Measurements from ENCODE around the gene LYST. TPM values are rescaled to one million over a fixed set of nuclear protein-coding genes. Genes with fewer than 3 reads are reported as not detected.

The LYST gene
- total RNA-seq, 1 experiment from 2014 or later: 23.9 TPM

DNA sequence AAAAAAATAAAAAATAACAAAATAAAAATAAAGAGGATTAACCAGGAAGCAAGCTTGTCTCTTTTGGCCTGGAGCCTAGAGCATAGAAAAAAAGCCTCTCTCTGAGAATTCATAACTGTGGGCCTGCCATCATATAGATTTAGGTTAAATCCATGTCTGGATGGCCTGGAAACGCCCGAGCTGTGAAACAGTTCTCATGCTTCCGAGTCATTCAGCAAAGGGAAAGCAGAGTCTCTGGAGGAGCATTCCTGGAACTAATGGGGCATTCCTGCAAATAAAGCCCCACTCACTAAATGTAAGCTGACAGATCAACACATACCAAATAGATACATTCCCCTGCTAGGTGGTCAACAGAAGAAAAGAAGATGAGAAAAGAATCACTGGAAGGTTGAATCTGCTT is 141.3 kb downstream of the LYST start:
- BruUV-seq (replicated peaks): no TSS peak
- Mint-ChIP-seq H3K27ac (ENCODE audit: low read depth, unreplicated experiment) (no peak overlapping the region), H3K9me3 (ENCODE audit: unreplicated experiment) (no peaks in the 10 kb centered on the region), H3K4me3 (ENCODE audit: unreplicated experiment) (no peak overlapping the region), H3K4me1 (ENCODE audit: insufficient read depth, unreplicated experiment) (peaks cover 4% of the 10 kb centered on the region), H3K27me3 (ENCODE audit: insufficient read depth, unreplicated experiment) (no peaks in the 10 kb centered on the region), H3K36me3 (ENCODE audit: insufficient read depth, unreplicated experiment) (peaks cover 15% of the 10 kb centered on the region)
- TF ChIP-seq, protein P1, sequence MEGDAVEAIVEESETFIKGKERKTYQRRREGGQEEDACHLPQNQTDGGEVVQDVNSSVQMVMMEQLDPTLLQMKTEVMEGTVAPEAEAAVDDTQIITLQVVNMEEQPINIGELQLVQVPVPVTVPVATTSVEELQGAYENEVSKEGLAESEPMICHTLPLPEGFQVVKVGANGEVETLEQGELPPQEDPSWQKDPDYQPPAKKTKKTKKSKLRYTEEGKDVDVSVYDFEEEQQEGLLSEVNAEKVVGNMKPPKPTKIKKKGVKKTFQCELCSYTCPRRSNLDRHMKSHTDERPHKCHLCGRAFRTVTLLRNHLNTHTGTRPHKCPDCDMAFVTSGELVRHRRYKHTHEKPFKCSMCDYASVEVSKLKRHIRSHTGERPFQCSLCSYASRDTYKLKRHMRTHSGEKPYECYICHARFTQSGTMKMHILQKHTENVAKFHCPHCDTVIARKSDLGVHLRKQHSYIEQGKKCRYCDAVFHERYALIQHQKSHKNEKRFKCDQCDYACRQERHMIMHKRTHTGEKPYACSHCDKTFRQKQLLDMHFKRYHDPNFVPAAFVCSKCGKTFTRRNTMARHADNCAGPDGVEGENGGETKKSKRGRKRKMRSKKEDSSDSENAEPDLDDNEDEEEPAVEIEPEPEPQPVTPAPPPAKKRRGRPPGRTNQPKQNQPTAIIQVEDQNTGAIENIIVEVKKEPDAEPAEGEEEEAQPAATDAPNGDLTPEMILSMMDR (IDR thresholded peaks at IDR 0.05; ENCODE audit: unreplicated experiment): no peak
- ChIA-PET CTCF (interaction anchor here (1.1 to 1.6 kb wide), 3 partner anchors 23 to 220 kb away, joined by 3 to 4 read pairs (median 4); no protein-coding TSS in a partner anchor), POLR2A (interaction anchor here (0.9 to 1.1 kb wide), 3 partner anchors 9 to 222 kb away, joined by 3 to 4 read pairs (median 3); partner anchors contain the start of gene B3GALNT2)
- DNase-seq (ENCODE audit: unreplicated experiment): no peak
- intact Hi-C loops (cut with micrococcal nuclease): no loop called here

DNA sequence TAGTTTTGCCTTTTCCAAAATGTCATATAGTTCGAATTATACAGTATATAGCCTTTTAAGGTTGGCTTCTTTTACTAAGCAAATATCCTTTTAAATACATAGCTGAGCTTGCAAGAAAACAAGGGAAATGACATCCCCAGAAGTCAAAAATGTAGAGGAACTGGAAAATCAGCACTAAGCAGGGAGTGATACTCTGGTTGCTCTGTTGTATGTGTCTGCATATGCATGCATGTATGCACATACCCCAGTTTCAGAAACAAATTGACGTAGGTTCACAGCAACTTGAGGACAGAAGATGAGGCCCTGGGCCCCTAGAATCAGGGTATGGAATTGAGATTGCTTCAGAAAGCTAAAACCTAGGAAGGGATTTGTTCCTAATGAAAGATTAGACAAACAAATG is 142.0 kb downstream of the LYST start:
- CTCF ChIA-PET: interaction anchor here (1.1 to 1.6 kb wide), 2 partner anchors 22 to 211 kb away, joined by 4 read pairs; no protein-coding TSS in a partner anchor
- no peak overlapping the region for H3K27ac Mint-ChIP-seq (ENCODE audit: low read depth, unreplicated experiment)
- no TSS peak for BruUV-seq (replicated peaks)

DNA sequence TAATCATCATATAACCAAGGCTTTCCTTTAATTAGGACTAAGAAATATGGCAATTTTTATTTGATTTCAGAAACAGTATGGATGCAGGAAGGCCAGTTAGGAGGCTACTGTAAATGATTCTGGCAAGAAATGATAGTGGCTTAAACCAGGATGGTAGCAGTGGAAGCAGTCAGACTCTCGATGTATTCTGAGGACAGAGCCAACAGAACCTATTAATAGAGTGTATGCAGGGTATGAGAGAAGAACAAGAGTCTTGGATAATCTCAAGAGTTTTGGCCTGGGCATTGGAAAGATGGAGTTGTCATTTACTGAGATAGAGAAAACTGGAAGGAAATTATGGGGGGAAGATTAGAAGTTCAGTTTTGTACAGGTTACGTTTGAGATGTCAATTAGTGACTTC is 143.8 kb downstream of the LYST start:
- no peak for DNase-seq (ENCODE audit: unreplicated experiment)
- peaks cover 23% of the 10 kb centered on the region for H3K36me3 Mint-ChIP-seq (ENCODE audit: insufficient read depth, unreplicated experiment)
- no TSS peak for BruUV-seq (replicated peaks)
- POLR2A ChIA-PET: no interaction called here
- H3K27ac Mint-ChIP-seq (ENCODE audit: low read depth, unreplicated experiment): no peak overlapping the region
- no peaks in the 10 kb centered on the region for H3K9me3 Mint-ChIP-seq (ENCODE audit: unreplicated experiment)
- CTCF ChIA-PET: no interaction called here
- no peak overlapping the region for H3K4me3 Mint-ChIP-seq (ENCODE audit: unreplicated experiment)
- TF ChIP-seq, protein P1 (IDR thresholded peaks at IDR 0.05; ENCODE audit: unreplicated experiment): no peak
- H3K27me3 Mint-ChIP-seq (ENCODE audit: insufficient read depth, unreplicated experiment): no peaks in the 10 kb centered on the region
- intact Hi-C loops (cut with micrococcal nuclease): no loop called here
- H3K4me1 Mint-ChIP-seq (ENCODE audit: insufficient read depth, unreplicated experiment): peaks cover 6% of the 10 kb centered on the region

More for the DNA sequence above, 142.0 kb downstream of the LYST start:
- POLR2A ChIA-PET: interaction anchor here (1.1 kb wide), 2 partner anchors 13 to 221 kb away, joined by 3 read pairs; partner anchors contain the start of gene B3GALNT2
- no peak for DNase-seq (ENCODE audit: unreplicated experiment)
- Mint-ChIP-seq H3K4me1 (ENCODE audit: insufficient read depth, unreplicated experiment) (peaks cover 6% of the 10 kb centered on the region), H3K27me3 (ENCODE audit: insufficient read depth, unreplicated experiment) (no peaks in the 10 kb centered on the region), H3K9me3 (ENCODE audit: unreplicated experiment) (no peaks in the 10 kb centered on the region), H3K36me3 (ENCODE audit: insufficient read depth, unreplicated experiment) (peaks cover 16% of the 10 kb centered on the region), H3K4me3 (ENCODE audit: unreplicated experiment) (no peak overlapping the region)
- TF ChIP-seq, protein P1 (IDR thresholded peaks at IDR 0.05; ENCODE audit: unreplicated experiment): no peak
- intact Hi-C loops (cut with micrococcal nuclease): no loop called here

DNA sequence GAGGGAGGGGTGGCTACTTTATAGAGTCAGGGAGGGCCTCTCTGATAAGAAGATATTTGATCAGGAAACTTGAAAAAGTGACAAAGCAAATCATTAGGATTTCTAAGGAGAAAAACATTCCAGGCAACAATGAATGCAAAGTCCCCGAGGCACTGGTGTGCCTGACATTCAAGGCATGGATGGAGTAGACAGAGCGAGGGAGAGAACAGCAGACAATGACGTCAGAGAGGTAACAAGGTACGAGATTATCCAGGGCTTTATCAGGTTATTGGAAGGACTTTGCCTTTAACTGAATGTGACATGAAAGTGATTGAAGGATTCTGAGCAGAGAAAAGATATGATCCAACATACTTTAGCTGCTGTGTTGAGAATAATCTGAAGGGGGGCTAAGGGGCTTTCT is 144.7 kb downstream of the LYST start:
- intact Hi-C loops (cut with micrococcal nuclease): no loop called here
- no peak overlapping the region for H3K4me3 Mint-ChIP-seq (ENCODE audit: unreplicated experiment)
- no peaks in the 10 kb centered on the region for H3K9me3 Mint-ChIP-seq (ENCODE audit: unreplicated experiment)
- no TSS peak for BruUV-seq (replicated peaks)
- H3K36me3 Mint-ChIP-seq (ENCODE audit: insufficient read depth, unreplicated experiment): peaks cover 23% of the 10 kb centered on the region
- DNase-seq (ENCODE audit: unreplicated experiment): no peak
- no peaks in the 10 kb centered on the region for H3K27me3 Mint-ChIP-seq (ENCODE audit: insufficient read depth, unreplicated experiment)
- ChIA-PET CTCF (no interaction called here), POLR2A (no interaction called here)
- TF ChIP-seq, protein P1 (IDR thresholded peaks at IDR 0.05; ENCODE audit: unreplicated experiment): no peak
- no peak overlapping the region for H3K27ac Mint-ChIP-seq (ENCODE audit: low read depth, unreplicated experiment)
- peaks cover 6% of the 10 kb centered on the region for H3K4me1 Mint-ChIP-seq (ENCODE audit: insufficient read depth, unreplicated experiment)
